22Rv1 (cell line): ENCODE results near the gene RIC8A.

ENCODE experiments used
- ZFX ChIP-seq: fragments of 450-650 bp; IDR thresholded peaks from 2 replicates; pipeline ENCODE4 v1.6.1; 2017; ENCODE audit warnings: antibody characterized with exemption, borderline replicate concordance
- TF ChIP-seq, protein P1 (sequence below): fragments of 450-650 bp; IDR thresholded peaks from 2 replicates; pipeline ENCODE4 v1.5.1; 2017; ENCODE audit warnings: mild to moderate bottlenecking

DNA sequence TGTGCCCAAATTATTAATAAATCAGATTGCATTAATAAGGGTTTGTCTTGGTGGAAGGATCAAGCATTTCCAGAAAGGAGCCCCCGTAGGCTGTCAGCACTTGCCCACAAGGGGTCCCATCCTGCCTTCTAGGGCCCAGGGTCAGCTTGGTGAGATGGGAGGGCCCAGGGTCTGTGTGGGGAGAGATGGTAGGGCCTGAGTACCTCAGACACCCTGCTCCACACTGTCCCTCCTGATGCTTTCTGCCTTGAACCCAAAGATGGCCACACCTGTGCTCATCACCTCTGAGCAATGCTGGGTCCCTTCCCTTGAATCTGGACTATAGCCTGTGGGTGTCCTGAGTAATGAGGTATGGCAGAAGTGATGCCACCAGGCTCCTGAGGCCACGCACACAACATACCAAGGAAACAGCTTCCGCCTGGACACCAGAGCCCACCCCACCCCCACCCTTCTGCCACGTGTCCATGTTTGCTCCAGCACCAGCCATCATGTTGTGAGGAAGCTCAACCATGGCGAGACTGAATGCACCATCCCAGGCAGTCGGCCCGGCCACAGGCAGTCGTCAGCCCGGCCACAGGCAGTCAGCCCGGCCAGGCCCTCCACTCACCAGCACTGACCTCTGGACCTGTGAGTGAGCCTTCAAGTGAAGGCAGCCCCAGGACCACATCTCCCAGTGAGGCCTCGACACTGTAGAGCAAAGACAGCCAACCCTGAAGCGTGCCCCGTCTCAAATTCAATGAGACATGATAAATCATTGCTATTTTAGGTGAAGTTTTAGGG lies 7.1 kb upstream of the RIC8A start:
- TF ChIP-seq, protein P1, sequence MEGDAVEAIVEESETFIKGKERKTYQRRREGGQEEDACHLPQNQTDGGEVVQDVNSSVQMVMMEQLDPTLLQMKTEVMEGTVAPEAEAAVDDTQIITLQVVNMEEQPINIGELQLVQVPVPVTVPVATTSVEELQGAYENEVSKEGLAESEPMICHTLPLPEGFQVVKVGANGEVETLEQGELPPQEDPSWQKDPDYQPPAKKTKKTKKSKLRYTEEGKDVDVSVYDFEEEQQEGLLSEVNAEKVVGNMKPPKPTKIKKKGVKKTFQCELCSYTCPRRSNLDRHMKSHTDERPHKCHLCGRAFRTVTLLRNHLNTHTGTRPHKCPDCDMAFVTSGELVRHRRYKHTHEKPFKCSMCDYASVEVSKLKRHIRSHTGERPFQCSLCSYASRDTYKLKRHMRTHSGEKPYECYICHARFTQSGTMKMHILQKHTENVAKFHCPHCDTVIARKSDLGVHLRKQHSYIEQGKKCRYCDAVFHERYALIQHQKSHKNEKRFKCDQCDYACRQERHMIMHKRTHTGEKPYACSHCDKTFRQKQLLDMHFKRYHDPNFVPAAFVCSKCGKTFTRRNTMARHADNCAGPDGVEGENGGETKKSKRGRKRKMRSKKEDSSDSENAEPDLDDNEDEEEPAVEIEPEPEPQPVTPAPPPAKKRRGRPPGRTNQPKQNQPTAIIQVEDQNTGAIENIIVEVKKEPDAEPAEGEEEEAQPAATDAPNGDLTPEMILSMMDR = no peak
- TF ChIP-seq ZFX = no peak
